Osteoblast (primary cell): ENCODE data around the gene HACL1. TPM values are rescaled to one million over a fixed set of nuclear protein-coding genes. Genes with fewer than 3 reads are reported as not detected.

ENCODE experiments used
- DNase-seq: peaks from one replicate; pipeline ENCODE4 v3.0.0; 2011; ENCODE audit warnings: low spot score, mixed read lengths; ENCODE audit not compliant: insufficient read length; ENCODE audit errors: missing footprints
- H2AFZ ChIP-seq: 2 replicates; pipeline ENCODE4 v1.6.0; 2011; ENCODE audit warnings: mild to moderate bottlenecking, low read length
- H3K27ac ChIP-seq: 2 replicates; pipeline ENCODE4 v1.5.1; 2011; ENCODE audit warnings: mild to moderate bottlenecking, low read depth, low read length, moderate library complexity
- H3K27me3 ChIP-seq: 2 replicates; pipeline ENCODE4 v1.6.0; 2012; ENCODE audit warnings: mild to moderate bottlenecking, control low read depth, inconsistent platforms, low read length, moderate library complexity; ENCODE audit not compliant: insufficient read depth
- H3K36me3 ChIP-seq: 2 replicates; pipeline ENCODE4 v1.5.1; 2011; ENCODE audit warnings: mild to moderate bottlenecking, low read length, control low read depth, moderate library complexity; ENCODE audit not compliant: insufficient read depth
- H3K4me1 ChIP-seq: 2 replicates; pipeline ENCODE4 v1.5.1; 2011; ENCODE audit warnings: mild to moderate bottlenecking, low read length, control low read depth, moderate library complexity; ENCODE audit not compliant: insufficient read depth
- H3K4me2 ChIP-seq: 2 replicates; pipeline ENCODE4 v1.6.0; 2011; ENCODE audit warnings: mild to moderate bottlenecking, low read length; ENCODE audit not compliant: insufficient read depth
- H3K4me3 ChIP-seq: fragments of 200-600 bp; sonication (generic); 3 replicates; pipeline ENCODE4 v1.5.1; 2012; ENCODE audit warnings: mild to moderate bottlenecking, low read length, inconsistent platforms; ENCODE audit not compliant: insufficient read depth
- H3K79me2 ChIP-seq: 2 replicates; pipeline ENCODE4 v1.6.0; 2012; ENCODE audit warnings: mild to moderate bottlenecking, low read length, control low read depth, inconsistent platforms; ENCODE audit not compliant: insufficient read depth
- H3K9me3 ChIP-seq: 2 replicates; pipeline ENCODE4 v1.5.1; 2011; ENCODE audit warnings: low read depth, low read length, control low read depth
- H4K20me1 ChIP-seq: 2 replicates; pipeline ENCODE4 v1.6.0; 2012; ENCODE audit warnings: mild to moderate bottlenecking, low read length, control low read depth; ENCODE audit not compliant: insufficient read depth
- total RNA-seq: library from RNA; depleted of rRNA; stranded (reverse); fragments of >200 nt; gene quantifications from 2 replicates; pipeline ENCODE4 v1.2.3, GENCODE V29; 2012
- TF ChIP-seq, protein P1 (sequence below): IDR thresholded peaks from 2 replicates; pipeline ENCODE4 v1.5.1; 2011; ENCODE audit warnings: mild to moderate bottlenecking, low read depth, low read length, moderate library complexity; ENCODE audit errors: extremely low read depth

The HACL1 gene
- total RNA-seq, 1 donor: 34.7 TPM

DNA sequence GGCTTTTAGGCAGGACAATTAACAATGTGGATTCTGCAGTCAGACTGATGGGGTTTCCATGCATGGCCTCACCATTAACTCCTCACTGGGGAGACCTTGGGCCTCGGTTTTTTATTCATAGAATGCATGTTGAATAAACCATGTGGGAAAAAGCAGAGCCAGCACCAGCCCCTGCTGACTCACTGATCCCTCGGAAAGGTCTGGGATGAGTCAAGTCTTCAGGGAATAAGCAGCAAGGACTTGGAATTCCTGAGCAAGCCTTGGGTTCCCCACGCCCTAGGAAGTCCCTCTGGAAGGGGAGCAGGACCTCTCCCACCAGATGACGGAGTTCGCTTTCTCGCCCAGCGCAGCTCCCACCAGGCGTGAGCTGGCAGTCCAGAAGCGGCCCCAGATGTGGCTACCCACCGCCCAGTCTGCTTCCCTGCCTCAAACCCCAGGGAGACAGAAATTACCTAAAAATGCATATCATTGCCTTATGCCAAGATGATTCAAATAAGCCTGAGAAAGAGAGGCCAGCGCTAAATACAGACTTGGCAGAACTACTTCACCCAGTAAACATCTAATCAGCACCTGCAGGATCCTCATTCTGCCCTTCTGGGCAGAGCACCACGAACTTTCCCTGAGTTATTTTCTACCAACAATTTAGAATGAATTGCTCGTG, 45.6 kb upstream of the HACL1 start:
- Histone ChIP-seq H3K4me1 (peaks cover 36% of the 10 kb centered on the region), H3K4me2 (peak overlapping the region; percentile 83), H3K79me2 (no peaks in the 10 kb centered on the region), H3K27me3 (no peaks in the 10 kb centered on the region), H3K36me3 (no peaks in the 10 kb centered on the region), H4K20me1 (no peaks in the 10 kb centered on the region), H3K27ac (peak overlapping the region; percentile 100), H2AFZ (no peak overlapping the region), H3K4me3 (peak overlapping the region; percentile 51), H3K9me3 (no peaks in the 10 kb centered on the region)
- DNase-seq: peak; percentile 92
- TF ChIP-seq, protein P1, sequence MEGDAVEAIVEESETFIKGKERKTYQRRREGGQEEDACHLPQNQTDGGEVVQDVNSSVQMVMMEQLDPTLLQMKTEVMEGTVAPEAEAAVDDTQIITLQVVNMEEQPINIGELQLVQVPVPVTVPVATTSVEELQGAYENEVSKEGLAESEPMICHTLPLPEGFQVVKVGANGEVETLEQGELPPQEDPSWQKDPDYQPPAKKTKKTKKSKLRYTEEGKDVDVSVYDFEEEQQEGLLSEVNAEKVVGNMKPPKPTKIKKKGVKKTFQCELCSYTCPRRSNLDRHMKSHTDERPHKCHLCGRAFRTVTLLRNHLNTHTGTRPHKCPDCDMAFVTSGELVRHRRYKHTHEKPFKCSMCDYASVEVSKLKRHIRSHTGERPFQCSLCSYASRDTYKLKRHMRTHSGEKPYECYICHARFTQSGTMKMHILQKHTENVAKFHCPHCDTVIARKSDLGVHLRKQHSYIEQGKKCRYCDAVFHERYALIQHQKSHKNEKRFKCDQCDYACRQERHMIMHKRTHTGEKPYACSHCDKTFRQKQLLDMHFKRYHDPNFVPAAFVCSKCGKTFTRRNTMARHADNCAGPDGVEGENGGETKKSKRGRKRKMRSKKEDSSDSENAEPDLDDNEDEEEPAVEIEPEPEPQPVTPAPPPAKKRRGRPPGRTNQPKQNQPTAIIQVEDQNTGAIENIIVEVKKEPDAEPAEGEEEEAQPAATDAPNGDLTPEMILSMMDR: no peak

DNA sequence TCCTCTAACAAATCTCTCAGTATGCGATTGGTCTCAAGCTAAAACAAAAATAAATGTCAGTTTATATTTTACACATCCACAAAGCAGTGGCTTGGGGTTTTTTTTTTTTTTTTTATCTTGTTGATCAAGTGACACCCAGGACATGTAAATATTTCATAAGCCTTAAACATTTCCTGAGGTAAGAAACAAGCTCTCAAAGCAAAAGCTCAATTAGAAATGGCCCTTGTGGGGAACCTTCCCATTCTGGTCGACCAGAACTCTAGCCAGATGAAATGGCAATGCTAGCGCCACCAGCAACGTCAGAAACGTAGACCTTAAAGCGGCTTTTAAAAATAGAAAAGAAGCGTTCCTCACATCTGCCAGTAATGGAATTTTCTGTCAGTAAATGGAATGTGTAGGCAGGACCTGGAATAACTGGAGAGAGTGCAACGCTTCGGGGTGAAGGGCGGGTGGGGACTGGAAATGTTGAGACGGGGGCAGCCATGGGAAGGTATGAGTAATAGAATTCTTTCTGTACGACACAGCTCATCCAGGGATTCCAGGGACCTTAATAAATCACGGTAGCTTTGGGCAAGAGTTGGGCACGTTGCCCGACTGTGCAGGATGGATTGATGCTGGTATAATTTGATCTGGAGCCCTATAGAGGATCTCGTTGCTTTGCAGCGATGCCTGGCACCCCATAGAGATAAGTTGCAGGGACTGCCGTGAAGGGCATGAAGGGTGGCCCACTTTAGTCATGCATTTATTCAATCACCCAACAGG, 44.6 kb upstream of the HACL1 start:
- H2AFZ ChIP-seq: no peak overlapping the region
- DNase-seq: peak; percentile 80

DNA sequence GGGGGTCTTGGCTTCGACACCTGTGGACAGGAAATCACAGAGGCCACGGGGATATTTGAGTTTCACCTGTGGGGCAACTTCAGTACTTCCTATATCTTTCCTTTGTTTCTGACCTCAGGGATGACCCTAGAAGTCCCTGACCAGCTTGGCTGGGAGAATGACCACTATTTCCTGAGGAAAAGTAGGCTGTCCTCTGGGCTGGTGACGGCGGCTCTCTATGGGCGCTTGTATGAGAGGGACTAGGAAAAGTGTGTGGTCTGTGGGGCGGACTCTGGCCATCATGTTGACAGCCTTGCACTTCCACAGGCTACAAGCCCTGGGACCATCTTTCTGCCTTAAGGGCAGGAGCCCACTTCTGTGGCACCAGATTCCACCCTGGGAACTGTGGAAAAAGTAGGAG, 43.9 kb upstream of the HACL1 start:
- H3K9me3 ChIP-seq: no peaks in the 10 kb centered on the region
- peak overlapping the region; percentile 83 for H3K4me2 ChIP-seq
- no peaks in the 10 kb centered on the region for H3K27me3 ChIP-seq
- no peaks in the 10 kb centered on the region for H3K36me3 ChIP-seq
- H4K20me1 ChIP-seq: no peaks in the 10 kb centered on the region
- peak overlapping the region; percentile 100 for H3K27ac ChIP-seq
- no peak overlapping the region for H2AFZ ChIP-seq
- peaks cover 36% of the 10 kb centered on the region for H3K4me1 ChIP-seq
- no peak overlapping the region for H3K4me3 ChIP-seq
- TF ChIP-seq, protein P1: no peak
- no peaks in the 10 kb centered on the region for H3K79me2 ChIP-seq
- no peak for DNase-seq

More for the DNA sequence above, 44.6 kb upstream of the HACL1 start:
- TF ChIP-seq, protein P1: no peak
- Histone ChIP-seq H3K9me3 (no peaks in the 10 kb centered on the region), H4K20me1 (no peaks in the 10 kb centered on the region), H3K27me3 (no peaks in the 10 kb centered on the region), H3K79me2 (no peaks in the 10 kb centered on the region), H3K4me2 (peak overlapping the region; percentile 83), H3K4me1 (peaks cover 36% of the 10 kb centered on the region), H3K36me3 (no peaks in the 10 kb centered on the region), H3K27ac (peak overlapping the region; percentile 100), H3K4me3 (peak overlapping the region; percentile 36)

DNA sequence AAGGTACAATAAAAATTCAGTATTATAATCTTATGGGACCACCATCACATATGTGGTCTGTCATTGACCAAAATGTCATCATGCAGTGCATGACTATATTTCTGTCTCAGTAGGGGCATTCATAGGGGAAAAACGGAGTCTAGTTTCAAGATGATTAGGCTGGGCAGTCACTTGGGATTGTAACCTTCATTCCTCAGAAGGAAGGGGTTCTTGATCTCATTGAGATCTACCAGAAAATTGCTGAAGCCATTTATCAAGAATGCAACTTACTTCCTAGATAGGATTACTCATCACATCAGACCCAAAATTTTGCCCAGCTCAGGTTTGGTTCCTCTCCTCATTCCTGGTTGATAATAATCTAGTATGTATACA, 37.5 kb upstream of the HACL1 start:
- peak; percentile 8 for DNase-seq
- Histone ChIP-seq H3K36me3 (no peaks in the 10 kb centered on the region), H3K4me1 (peaks cover 49% of the 10 kb centered on the region), H3K79me2 (no peaks in the 10 kb centered on the region), H3K9me3 (no peaks in the 10 kb centered on the region), H3K4me2 (no peak overlapping the region), H2AFZ (no peak overlapping the region), H4K20me1 (no peaks in the 10 kb centered on the region), H3K4me3 (no peak overlapping the region), H3K27ac (peak overlapping the region; percentile 93), H3K27me3 (no peaks in the 10 kb centered on the region)
- TF ChIP-seq, protein P1: no peak
